Hindlimb muscle (tissue), 1 donor: ENCODE data around the gene LCN15. TPM values are rescaled to one million over a fixed set of nuclear protein-coding genes. Genes with fewer than 3 reads are reported as not detected.

Source experiments
- polyA plus RNA-seq: library from polyadenylated mRNA; unstranded; fragments of 120-200 nt; gene quantifications from one replicate; pipeline ENCODE4 v1.2.1, GENCODE V29; 2013; ENCODE audit not compliant: insufficient read length

The LCN15 gene
- polyA plus RNA-seq, 1 donor = 0.62 TPM

Other genes starting within 250 kb of the LCN15 start
- gene NOTCH1, start 218.5 kb downstream of the LCN15 start, polyA plus RNA-seq = 38.6 TPM
- gene EGFL7, start 101.6 kb downstream of the LCN15 start, polyA plus RNA-seq = 90.8 TPM
- gene AGPAT2, start 77.1 kb downstream of the LCN15 start, polyA plus RNA-seq = 19.1 TPM
- 20.4 TPM for gene DIPK1B, start 51.9 kb downstream of the LCN15 start, polyA plus RNA-seq
- 5.6 TPM for gene LCN10, start 21.6 kb downstream of the LCN15 start, polyA plus RNA-seq
- gene LCN6, start 16.0 kb downstream of the LCN15 start, polyA plus RNA-seq = not detected
- 7.1 TPM for gene LCN8, start 6.3 kb downstream of the LCN15 start, polyA plus RNA-seq
- gene TMEM141, start 26.8 kb upstream of the LCN15 start, polyA plus RNA-seq = 35.7 TPM
- 3.0 TPM for gene CCDC183, start 31.8 kb upstream of the LCN15 start, polyA plus RNA-seq
- 62.6 TPM for gene RABL6, start 43.4 kb upstream of the LCN15 start, polyA plus RNA-seq
- 2.8 TPM for gene AJM1, start 78.0 kb upstream of the LCN15 start, polyA plus RNA-seq
- gene PHPT1, start 84.9 kb upstream of the LCN15 start, polyA plus RNA-seq = 109 TPM
- 5.9 TPM for gene MAMDC4, start 87.8 kb upstream of the LCN15 start, polyA plus RNA-seq
- 336 TPM for gene EDF1, start 101.8 kb upstream of the LCN15 start, polyA plus RNA-seq
- gene TRAF2, start 122.0 kb upstream of the LCN15 start, polyA plus RNA-seq = 13.7 TPM
- gene FBXW5, start 180.2 kb upstream of the LCN15 start, polyA plus RNA-seq = 45.6 TPM
- gene C8G, start 180.7 kb upstream of the LCN15 start, polyA plus RNA-seq = 0.90 TPM
- gene LCN12, start 187.8 kb upstream of the LCN15 start, polyA plus RNA-seq = 0.67 TPM
- 24.2 TPM for gene PTGDS, start 213.0 kb upstream of the LCN15 start, polyA plus RNA-seq
- 0.85 TPM for gene LCNL1, start 218.5 kb upstream of the LCN15 start, polyA plus RNA-seq
- gene PAXX, start 227.9 kb upstream of the LCN15 start, polyA plus RNA-seq = 23.9 TPM
- gene CLIC3, start 232.1 kb upstream of the LCN15 start, polyA plus RNA-seq = 0.54 TPM